Stimulated activated CD4-positive, alpha-beta T cell treated with anti-CD3 and anti-CD28 coated beads, Interleukin-1b, Interleukin-23, amount 100 ng/mL, for 1 hour (primary cell): ENCODE results near the gene NEUROG2.
A peak's percentile ranks its signal among the peaks of the same experiment; 100 is the strongest.
"Not testable (repeated sequence)": the region's sequence is repeated elsewhere in the genome, so short reads cannot be mapped to it uniquely, and the experiment has no call there.

Experiments used
- DNase-seq, 2 donors: peaks; one replicate each; pipeline ENCODE4 v3.0.0-alpha.2; 2020; ENCODE audit warnings: low read depth in 2 of 2

Gene NEUROG2

GRCh38 chr4:112516066-112516470 is at the start of gene NEUROG2:
Gene NEUROG2, minus strand, starts transcription at chr4:112516180. Its CDS starts 705 bp downstream, at chr4:112515475.
- DNase-seq = no peak

DNA sequence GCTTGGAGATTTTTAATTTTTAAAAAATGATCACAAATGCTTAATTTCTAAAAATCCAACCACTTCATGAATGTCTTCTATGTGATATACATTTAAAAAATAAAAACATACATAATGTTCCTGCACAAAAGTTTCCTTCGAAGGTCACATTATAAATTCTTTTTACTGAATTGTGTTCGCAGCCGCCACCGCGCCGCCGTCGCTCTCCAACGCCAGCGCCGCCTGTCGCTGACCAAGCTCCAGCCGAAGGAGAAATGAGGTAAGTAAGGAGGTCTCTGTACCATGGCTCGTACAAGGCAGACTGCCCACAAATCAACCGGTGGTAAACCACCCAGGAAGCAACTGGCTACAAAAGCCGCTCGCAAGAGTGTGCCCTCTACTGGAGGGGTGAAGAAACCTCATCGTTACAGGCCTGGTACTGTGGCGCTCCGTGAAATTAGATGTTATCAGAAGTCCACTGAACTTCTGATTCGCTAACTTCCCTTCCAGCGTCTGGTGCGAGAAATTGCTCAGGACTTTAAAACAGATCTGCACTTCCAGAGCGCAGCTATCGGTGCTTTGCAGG is 48.8 kb upstream of the NEUROG2 start:
- DNase-seq = no peak

- no peak for DNase-seq
Observed at GRCh38 chr4:112563431-112564200, 47.6 kb upstream of the NEUROG2 start.

DNA sequence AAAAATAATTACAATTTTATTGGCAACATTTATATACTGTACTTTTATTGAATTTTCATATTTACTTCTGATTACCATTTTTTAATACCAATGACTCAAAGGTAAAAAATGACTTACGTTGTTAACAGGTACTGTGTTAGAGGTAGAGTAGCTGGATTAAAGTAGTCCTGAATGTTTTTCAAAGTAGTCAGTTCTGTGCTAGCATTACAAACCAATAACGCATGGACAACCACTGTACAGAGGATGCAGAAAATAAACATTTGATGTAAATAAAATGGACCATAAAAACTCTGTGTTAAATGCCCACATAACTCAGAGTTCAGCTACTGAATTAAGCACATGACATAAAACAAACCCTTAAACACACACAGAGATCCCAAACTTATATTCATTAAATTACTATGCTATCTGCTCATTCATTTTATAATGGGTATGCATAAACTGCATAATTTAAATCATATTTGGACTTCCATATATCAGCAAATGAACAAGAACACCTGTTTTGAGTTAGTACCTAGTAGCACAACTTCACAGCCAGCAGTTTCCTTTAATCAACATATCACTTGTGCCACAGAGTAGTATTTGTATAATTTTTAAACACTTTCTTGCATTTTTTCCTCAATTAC is 46.4 kb upstream of the NEUROG2 start:
- no peak for DNase-seq

DNA sequence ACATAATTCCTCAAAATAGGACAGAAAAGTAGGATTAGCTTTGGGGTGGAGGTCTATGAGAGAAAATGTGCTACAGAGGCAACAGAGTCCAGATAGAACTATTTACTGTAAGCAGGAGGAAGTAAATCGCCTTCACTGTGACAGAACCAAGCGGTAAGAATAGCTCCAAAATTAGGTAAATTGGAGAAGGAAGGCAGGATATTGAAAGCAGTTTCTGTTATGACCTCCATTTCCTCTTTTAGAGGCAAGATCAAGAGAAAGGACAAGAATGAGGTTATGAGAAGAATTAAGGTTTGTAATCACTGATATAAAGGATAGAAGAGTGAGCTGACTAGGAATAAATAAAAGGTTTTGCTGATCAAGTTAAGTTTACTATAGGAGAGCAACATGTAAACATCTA is 44.1 kb upstream of the NEUROG2 start:
- no peak for DNase-seq

- no peak for DNase-seq
Observed at GRCh38 chr4:112559053-112559452, 43.1 kb upstream of the NEUROG2 start.

DNA sequence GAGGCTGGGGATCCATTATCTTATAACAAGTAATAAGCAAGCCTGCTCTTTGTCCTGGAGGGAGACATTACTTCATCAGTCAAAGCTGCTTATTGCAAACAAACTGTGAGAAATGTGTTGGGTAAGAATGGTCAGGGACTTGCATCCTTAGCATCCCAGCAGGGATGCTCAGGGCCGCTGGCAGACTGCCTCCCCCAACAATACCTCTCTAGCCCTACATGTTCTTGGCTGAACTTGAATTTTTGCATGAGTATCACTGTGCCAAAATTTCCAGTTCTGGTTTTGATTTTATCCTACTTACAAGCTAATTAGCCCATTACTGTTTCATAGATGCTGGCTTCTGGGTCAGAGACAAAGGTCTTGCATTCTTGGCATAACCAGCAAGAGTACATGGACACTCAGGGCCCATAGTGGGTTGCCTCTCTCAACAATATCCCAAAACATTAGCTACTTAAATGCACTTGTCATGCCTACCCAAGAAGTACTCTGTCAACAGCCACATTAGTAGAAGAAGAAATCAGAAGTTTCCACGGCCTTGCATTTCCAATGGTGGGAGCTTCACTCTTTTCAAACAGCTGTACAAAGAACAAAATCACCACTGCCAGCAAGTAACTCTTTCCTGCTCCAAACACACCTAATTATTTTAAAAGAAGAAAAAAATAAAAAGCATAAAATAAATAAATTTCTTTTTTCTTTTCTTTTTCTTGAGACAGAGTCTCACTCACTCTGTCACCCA is 41.9 kb upstream of the NEUROG2 start:
- DNase-seq = no peak

DNA sequence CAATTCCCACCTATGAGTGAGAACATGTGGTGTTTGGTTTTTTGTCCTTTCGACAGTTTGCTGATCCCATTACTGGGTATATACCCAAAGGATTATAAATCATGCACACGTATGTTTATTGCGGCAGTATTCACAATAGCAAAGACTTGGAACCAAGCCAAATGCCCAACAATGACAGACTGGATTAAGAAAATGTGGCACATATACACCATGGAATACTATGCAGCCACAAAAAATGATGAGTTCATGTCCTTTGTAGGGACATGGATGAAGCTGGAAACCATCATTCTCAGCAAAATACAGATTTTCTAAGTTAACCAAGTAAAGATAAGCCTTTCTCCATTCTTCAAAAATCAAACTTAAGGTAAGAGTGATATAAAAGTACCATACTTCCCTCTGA is 38.3 kb upstream of the NEUROG2 start:
- DNase-seq = not testable (repeated sequence)

- DNase-seq = no peak
Observed at GRCh38 chr4:112552668-112553067, 36.7 kb upstream of the NEUROG2 start.

DNA sequence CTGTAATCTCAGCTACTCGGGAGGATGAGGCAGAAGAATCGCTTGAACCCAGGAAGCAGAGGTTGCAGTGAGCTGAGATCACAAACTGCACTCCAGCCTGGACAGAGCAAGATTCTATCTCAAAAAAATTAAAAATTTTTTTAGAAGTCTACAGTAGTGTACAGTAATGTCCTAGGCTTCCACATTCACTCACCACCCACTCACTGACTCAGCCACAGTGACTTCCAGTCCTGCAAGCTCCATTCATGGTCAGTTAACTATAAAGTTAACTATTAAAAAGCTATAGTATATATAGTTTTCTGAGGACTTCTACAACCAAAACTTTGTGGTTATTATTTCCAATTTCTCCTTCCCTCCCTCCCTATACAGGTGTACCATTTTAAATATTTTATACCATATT is 34.7 kb upstream of the NEUROG2 start:
- DNase-seq = no peak

GRCh38 chr4:112546476-112546875 is 30.5 kb upstream of the NEUROG2 start:
- DNase-seq = no peak

DNA sequence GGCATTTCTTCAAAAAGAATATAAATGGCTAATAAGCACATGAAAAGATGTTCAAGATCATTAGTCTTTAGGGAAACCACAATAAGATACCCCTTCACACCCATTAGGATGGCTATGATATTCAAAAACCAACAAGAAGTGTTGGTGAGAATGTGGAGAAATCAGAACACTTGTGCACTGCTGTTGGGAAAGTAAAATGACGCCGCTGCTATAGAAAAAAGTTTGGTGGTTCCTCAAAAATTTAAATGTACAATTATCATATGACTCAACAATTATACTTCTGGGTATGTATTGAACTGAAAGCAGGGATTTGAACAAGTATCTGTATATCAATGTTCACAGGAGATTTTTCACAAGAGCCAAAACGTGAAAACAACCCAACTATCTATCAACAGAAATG is 29.4 kb upstream of the NEUROG2 start:
- DNase-seq = no peak

- no peak for DNase-seq
Observed at GRCh38 chr4:112540695-112541094, 24.7 kb upstream of the NEUROG2 start.

DNA sequence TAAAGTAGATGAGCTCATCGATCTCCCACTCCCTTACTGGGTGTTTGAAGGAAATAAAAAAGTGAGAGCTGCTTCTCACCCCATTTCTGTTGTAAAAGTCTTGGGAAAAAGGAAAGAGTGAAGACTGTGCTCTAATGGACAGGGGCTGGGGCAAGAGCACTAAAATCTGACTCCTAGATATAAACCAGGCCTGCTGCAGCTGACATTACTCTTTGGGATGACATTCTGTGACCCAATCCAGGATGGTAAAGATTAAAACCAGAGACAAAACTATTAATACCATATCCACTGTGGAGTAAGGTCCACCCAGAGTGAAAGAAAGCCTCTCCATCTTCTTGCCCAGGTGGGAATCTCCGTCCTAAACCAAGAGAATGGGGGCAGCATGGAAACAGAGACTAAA is 20.1 kb upstream of the NEUROG2 start:
- no peak for DNase-seq

- no peak for DNase-seq
Observed at GRCh38 chr4:112532267-112532666, 16.3 kb upstream of the NEUROG2 start.

DNA sequence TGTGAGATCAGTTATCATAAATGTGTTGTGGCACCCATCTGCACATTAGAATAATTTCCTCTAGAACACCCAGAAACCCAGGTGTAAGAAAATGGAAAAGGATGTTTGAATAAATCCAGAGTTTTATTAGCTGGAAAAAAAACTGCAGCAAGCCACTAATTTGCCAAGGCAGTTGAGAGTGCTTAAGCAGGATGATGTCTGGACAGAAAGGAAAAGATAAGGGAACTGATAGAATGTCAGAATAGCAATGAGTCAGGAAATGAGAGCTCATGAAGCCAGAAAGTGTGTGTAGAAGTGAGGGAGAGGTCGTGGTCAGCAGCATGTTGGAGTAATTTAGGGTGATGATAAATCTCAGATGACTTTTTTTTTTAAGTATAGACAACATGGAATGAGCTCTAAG is 15.2 kb upstream of the NEUROG2 start:
- no peak for DNase-seq

- no peak for DNase-seq
Observed at GRCh38 chr4:112526061-112526460, 10.1 kb upstream of the NEUROG2 start.

DNA sequence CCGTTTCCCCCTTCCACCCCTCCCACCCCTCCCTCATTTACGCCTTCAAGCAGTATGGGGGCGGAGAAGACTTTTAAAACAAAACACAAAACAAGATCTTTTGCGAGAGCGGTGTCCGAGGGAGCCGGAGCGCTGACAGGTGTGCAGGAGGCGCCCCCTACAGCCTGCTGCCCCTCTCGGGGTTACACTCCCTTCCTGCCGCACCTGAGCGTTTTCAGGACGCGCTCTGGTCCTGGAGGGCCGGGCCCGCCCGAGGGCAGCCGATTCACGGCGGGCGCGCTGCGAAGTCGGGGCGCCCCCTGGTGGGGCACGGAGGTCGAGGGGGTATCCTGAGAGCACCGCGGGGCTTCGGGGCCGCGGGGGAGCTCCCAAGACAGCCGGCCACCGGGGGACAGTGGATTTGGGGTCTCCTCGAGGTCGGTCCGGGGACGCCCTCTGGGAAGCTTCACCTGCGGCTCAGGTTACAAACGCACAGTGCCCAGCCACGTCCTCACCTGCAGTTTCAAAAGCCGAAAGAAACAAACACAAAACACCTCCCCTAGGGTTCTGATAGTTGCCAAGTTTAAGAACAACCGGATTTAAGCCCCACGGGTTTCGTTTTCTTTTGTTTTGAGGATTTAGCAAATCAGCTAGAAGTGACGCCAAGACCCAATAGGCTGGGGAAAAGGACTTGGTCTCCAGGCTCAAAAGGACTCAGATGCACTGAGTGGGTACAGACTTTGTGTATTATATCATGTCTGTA is 8.0 kb upstream of the NEUROG2 start:
- peak; percentile 44 to 59 for DNase-seq

- DNase-seq = no peak
Observed at GRCh38 chr4:112523008-112523721, 7.2 kb upstream of the NEUROG2 start.

DNA sequence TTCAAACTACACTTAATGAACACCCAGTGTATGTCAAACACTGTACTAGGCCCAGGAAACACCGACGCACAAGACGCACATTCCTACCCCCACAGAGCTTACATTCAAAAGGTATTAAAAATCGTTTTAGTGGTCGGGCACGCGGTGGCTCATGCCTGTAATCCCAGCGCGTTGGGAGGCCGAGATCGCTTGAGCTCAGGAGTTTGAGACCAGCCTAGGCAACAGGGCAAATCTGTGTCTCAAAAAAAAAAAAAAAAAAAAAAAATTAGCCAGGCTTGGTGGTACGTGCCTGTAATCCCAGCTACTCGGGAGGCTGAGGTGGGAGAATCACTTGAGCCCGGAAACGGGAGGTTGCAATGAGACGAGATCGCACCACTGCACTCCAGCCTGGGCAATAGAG is 6.5 kb upstream of the NEUROG2 start:
- DNase-seq = not testable (repeated sequence)
